ENCODE measurements around the gene RNPS1.
"Not testable (repeated sequence)": the region's sequence is repeated elsewhere in the genome, so short reads cannot be mapped to it uniquely, and the experiment has no call there.

The RNPS1 gene

GRCh38 chr16:2282262-2282661 is 14.3 kb upstream of the RNPS1 start:
- DNase-seq, result no peak

- DNase-seq, result no peak
These were observed 13.1 kb upstream of the RNPS1 start for GRCh38 chr16:2280981-2281542.

DNA sequence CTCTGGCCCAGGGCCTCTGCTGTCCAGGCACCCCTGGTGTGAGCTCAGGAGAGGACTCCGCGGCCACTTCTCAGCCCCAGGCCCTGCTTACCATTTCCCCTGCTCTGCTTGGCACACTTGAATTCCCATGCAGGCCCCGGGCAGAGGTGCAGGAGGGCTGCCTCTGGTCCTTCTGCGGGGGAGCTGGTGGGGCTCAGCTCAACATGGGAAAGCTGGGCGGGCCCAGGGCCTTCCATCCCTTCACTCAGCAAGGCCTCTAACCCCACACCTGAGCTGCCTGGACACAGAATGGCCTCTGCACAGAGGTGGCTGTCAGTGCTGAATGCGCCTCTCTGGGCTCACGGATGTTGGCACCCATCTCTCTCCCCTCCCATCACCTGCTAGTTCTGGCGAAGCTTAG is 12.5 kb upstream of the RNPS1 start:
- DNase-seq, result no peak

DNA sequence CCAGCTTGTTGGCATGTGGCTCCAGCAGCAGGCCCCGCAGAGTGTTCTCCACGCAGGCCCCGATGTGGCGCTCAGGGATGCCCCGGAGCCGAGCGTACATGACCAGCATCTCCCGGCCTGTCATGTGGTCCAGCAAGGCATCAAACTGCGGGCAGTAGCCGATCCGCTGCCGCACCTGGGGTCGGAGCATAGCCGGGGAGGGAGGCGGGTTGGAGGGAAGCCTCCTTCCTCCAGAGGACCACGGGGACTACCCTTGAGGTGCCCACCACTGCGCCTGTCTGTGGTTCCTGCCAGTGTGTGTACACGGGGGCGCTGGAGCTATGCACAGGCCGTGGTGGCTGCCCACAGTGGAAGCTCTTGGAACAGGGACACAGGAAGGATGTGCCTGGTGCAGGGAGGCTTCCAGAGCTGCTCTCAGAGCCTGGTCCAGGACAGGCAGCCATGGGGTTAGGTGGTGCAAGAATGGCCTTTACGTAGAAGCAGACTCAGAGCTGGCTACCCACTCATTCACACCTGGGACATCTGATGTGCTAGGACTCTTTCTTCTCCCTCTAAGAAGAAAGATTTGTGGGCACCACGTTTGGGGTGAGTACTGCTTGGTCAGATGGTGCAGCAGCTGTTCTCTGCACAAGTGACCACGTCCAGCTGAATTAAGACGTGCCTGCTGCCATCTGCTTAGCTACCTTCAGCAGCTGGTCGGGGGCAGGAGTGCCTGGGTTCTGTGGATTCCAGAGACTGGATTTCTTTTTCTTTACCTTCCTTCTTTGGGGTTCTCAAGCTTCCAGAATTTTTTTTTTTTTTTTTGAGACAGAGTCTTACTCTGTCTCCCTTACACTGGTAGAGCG is 11.3 kb upstream of the RNPS1 start:
- DNase-seq, result no peak

DNA sequence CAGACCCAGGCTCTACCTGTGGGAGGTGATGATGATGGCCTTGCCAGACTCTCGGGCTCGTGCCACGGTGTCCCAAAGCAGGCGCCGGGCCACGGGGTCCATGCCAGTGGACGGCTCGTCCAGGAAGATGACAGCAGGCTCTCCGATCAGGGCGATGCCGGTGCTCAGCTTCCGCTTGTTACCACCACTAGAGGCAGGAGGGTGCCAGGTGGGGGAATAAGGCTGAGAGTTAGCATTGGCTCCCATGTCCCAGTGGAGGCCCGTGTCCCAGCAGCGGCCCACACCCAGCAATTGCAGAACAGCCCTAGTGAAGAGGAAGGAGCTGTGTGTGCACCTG is 10.3 kb upstream of the RNPS1 start:
- no peak for DNase-seq

GRCh38 chr16:2277466-2278271 is 9.7 kb upstream of the RNPS1 start:
- no peak for DNase-seq

- no peak for DNase-seq
These were observed 8.7 kb upstream of the RNPS1 start for GRCh38 chr16:2276368-2277195.

GRCh38 chr16:2275476-2276367 is 7.8 kb upstream of the RNPS1 start:
- DNase-seq, result no peak

DNA sequence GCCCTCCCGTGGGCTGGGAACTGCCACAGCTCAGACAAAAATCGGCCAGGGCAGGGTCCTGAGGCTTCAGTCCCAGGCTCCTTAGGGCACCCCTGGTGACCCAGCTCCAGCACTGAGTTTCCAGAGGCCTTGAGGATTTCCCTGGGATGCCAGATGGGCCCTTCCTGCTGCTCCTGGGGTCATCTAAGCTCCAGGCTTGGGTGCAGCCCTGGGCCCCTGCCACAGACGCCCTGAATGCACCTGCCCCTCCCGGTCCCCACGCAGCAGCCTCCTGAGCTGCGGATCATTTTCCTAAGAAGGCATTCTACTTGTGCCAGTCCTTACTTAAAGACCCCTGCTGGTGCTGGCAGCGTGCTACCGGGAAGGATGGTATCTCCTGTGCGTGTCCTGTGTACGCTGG is 6.0 kb upstream of the RNPS1 start:
- DNase-seq, result no peak

DNA sequence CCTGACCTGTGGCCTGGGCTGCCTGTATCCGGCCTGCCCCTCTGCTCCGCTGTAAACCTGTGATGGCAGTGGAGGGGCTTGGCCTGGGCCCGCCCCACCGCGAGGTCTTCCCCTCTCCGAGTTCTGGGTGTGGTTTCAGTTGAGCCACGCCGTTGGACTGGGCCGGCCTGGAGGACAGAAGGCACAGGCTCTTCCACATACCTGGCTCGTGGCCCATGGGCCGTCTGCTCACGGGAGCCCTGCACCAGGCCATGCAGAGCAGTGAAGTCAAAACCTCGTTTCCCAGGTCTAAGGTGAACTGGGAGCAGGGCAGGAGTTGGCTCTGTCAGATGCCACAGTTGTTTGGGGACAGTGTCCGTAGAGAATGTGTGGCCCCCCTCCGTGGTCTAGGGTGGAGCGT is 5.6 kb upstream of the RNPS1 start:
- no peak for DNase-seq

DNA sequence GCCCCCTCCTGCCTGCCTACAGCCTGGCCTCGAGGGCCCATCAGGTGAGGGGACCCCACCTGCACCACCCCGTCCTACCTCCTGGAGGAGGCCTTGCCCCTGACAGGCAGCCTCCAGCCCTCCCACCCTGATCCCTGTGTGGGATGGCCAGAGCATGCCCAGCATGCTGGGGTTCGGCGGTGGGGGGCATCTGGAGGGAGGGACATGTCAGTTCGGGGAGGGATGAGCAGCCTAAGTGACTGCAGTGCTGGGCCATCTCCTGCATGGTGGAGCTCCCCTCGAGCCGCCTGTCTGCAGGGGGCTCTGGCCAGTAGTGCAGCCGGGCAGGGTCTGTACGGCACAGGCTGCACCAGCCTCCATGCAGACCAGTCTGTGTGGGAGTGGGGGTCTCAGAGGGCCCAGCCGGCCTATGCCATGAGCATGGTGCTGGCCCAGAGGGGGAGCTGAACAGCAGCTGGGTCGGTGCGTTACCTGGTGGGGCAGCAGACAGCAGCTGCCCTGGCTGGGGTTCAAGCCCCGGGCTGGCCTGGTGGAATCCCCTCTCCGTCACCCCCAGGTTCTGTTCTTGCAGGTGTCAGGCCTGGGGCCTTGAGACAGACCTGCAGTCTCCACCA is 4.0 kb upstream of the RNPS1 start:
- no peak for DNase-seq

DNA sequence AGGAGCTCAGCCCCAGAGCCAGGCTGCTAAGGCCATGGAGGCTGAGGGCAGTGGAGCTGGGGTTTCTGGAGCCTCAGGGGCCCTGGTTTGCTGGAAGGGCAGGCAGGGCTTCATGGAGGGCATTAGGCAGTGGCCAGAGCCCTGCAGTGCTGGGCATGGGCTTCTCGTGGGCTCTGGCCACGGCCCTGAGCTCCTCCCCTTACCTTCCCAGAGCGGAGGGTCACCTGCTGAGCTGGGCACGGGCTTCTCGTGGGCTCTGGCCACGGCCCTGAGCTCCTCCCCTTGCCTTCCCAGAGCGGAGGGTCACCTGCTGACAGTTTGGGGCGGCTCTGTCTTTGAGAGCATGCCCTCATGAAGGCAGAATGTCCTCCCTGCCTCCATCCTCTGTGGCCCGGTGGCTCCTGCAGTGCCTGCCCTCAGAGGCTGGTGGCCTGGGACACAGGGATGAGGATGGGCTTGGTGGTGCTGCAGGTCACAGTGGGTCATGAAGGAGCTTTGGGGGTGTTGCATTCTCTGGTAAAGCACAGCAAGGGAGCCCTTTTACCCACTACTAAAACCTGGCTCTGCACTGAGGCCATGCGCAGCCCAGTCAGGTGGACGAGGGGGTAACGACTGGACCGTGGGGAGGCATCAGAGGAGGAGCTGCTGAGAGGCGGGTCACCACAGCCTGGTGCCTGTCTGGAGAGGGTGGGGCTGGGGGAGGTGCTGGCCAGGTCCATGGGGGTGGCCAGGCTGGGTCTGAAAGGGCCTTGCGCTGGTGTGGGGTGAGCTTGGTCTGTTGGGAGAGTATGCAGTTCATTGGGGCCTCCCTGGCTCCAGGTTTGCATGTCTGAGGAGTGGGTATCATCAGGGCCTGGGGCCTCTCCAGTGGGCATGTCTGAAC is 2.9 kb upstream of the RNPS1 start:
- no peak for DNase-seq

- DNase-seq, result no peak
These were observed 2.1 kb upstream of the RNPS1 start for GRCh38 chr16:2270070-2270462.

- DNase-seq, result not testable (repeated sequence)
These were observed 417 bp downstream of the RNPS1 start for GRCh38 chr16:2267505-2267912.

DNA sequence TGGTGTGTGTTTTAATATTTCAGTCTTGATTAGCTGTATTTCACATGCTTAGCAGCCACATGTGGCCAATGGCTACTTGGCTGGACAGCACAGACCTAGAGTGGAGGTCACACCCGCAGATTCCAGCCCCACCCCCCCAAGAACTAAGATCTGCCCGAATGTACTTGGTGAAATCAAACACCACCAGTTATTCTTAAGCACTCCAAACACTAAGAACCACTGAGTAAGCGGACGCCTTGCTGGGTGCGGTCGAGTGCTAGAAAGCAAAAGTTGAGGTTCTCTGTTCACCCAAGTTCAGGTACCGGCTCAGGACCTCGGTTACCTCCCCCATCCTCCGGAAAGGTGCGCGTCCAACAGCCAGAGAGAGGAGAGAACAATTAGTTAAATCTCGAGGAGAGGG is 1.0 kb downstream of the RNPS1 start:
- not testable (repeated sequence) for DNase-seq

GRCh38 chr16:2263026-2263425 is 4.9 kb downstream of the RNPS1 start:
- DNase-seq, result not testable (repeated sequence)

GRCh38 chr16:2260250-2260649 is 7.7 kb downstream of the RNPS1 start:
- no peak for DNase-seq

- not testable (repeated sequence) for DNase-seq
These were observed 9.4 kb downstream of the RNPS1 start for GRCh38 chr16:2258530-2258929.

DNA sequence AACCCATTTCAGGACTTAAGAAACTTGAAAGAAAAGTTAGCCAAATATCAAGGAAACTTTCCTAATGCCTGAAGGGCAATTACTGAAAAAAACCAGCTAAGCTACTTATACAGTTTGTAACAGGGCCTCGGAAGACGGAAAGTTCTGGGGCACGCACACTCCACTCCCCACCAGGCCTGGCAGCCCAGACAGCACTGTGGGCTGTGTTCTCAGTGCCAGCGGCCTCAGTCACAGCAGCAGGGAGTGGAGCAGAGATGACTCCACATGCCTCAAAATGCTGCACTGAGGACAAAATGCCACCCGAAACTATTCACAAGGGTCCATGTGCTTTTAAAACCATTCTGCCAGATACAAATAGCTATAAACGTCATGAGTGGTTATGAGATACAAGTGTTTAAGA is 10.2 kb downstream of the RNPS1 start:
- no peak for DNase-seq

DNA sequence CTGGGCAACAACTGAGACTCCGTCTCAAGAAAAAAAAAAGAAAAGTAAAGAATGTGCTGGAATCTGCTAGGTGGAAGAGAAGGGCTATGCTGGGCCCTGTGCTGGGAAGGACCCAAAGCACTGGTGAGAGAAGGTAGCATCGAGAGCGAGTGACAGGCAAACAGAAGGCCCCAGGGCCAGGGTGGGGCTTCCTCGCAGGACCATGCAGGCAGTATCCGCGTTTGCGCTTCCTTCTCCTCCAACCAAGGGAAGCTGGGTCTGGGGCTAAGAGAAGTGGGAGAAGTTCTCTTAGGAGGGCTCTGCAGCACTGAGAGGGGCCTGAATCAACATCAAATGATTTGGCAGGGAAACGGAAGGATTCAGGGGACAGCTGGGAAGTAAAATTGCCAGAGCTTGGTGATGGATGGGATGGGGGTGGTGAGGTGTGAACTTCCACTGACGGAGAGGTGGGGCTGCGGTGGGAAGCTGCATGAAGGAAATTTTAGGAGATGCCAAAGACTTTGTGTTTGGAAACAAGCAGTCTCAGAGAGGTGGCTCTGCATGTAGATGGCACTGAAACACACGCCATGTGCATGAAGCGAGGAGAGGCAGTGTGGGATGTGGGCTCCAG is 11.3 kb downstream of the RNPS1 start:
- no peak for DNase-seq
